Breast epithelium (tissue), 3 donors: ENCODE data around the gene TUBA4B.

ENCODE experiments used
- POLR2A ChIP-seq: fragments of 450-650 bp; IDR thresholded peaks from one replicate; pipeline ENCODE4 v1.6.1; 2016; ENCODE audit warnings: antibody characterized with exemption, mild to moderate bottlenecking, moderate library complexity
- POLR2AphosphoS5 ChIP-seq, 3 donors: sonication (generic); formaldehyde crosslinking; IDR thresholded peaks; one replicate each; pipeline ENCODE4 v1.6.1; 2017; ENCODE audit warnings: antibody characterized with exemption in 3 of 3
- TF ChIP-seq, protein P1 (sequence below), 3 donors: fragments of 450-650 bp; IDR thresholded peaks; one replicate each; pipeline ENCODE4 v1.5.1; 2016 to 2017; ENCODE audit warnings: antibody characterized with exemption in 3 of 3, mild to moderate bottlenecking in 3 of 3, moderate library complexity in 3 of 3

DNA sequence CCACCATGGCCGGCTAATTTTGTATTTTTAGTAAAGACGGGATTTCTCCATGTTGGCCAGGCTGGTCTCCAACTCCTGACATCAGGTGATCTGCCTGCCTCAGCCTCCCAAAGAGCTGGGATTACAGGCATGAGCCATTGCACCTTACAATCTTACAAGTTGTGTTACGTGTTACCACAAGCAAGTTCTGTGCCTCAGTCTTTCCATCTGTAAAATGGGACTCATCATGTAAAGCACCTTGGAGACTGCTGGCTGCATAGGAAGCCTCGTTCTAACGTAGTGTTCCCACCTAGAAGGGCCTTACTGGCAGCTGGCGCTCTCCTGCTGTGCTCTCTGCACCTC lies 36.1 kb downstream of the TUBA4B start:
- TF ChIP-seq POLR2A (no peak), POLR2AphosphoS5 (IDR thresholded peaks at IDR 0.05) (no peak)
- TF ChIP-seq, protein P1, sequence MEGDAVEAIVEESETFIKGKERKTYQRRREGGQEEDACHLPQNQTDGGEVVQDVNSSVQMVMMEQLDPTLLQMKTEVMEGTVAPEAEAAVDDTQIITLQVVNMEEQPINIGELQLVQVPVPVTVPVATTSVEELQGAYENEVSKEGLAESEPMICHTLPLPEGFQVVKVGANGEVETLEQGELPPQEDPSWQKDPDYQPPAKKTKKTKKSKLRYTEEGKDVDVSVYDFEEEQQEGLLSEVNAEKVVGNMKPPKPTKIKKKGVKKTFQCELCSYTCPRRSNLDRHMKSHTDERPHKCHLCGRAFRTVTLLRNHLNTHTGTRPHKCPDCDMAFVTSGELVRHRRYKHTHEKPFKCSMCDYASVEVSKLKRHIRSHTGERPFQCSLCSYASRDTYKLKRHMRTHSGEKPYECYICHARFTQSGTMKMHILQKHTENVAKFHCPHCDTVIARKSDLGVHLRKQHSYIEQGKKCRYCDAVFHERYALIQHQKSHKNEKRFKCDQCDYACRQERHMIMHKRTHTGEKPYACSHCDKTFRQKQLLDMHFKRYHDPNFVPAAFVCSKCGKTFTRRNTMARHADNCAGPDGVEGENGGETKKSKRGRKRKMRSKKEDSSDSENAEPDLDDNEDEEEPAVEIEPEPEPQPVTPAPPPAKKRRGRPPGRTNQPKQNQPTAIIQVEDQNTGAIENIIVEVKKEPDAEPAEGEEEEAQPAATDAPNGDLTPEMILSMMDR (IDR thresholded peaks at IDR 0.05): no peak
